H1 (cell line): Measurements from ENCODE around the gene HK2. TPM values are rescaled to one million over a fixed set of nuclear protein-coding genes. Genes with fewer than 3 reads are reported as not detected.

ENCODE experiments used
- CTCF ChIA-PET: fragments of 300-600 bp; sonication (Branson Sonifier 250); formaldehyde crosslinking; loops from one replicate; lab custom pipeline; 2021; ENCODE audit not compliant: partially characterized antibody; lab: Charles Lee
- POLR2A ChIA-PET: fragments of 300-600 bp; sonication (Branson Sonifier 250); formaldehyde crosslinking; loops from one replicate; lab custom pipeline; 2021; ENCODE audit warnings: inconsistent platforms; ENCODE audit not compliant: partially characterized antibody; lab: Charles Lee
- DNase-seq, 2 experiments: peaks; one replicate each; pipeline versions ENCODE4 v3.0.0 to v3.0.0-alpha.2; 2010 to 2022; ENCODE audit warnings: low spot score in 2 of 2, low read depth in 1 of 2, mixed read lengths in 1 of 2
- FAIRE-seq: peaks from 2 replicates; lab custom pipeline; 2011; peaks lifted over from hg19 to GRCh38; lab: Jason Lieb, UNC
- H2AFZ ChIP-seq: 2 replicates; pipeline ENCODE4 v1.8.1; 2012; ENCODE audit warnings: low read length, inconsistent platforms
- H2AK5ac ChIP-seq: 2 replicates; pipeline ENCODE4 v1.6.1; 2013; ENCODE audit warnings: low read depth, low read length
- H2BK120ac ChIP-seq: replicated peaks from 2 replicates; pipeline ENCODE3; 2013; ENCODE audit warnings: low read depth, low read length, inconsistent platforms
- H2BK12ac ChIP-seq: 2 replicates; pipeline ENCODE4 v1.6.1; 2013; ENCODE audit warnings: low read depth, low read length
- H2BK15ac ChIP-seq: 2 replicates; pipeline ENCODE4 v1.6.1; 2013; ENCODE audit warnings: low read length
- H2BK20ac ChIP-seq: 2 replicates; pipeline ENCODE4 v1.6.1; 2013; ENCODE audit warnings: low read length
- H2BK5ac ChIP-seq: 2 replicates; pipeline ENCODE4 v1.6.1; 2013; ENCODE audit warnings: low read depth, low read length
- H3K14ac ChIP-seq: 2 replicates; pipeline ENCODE4 v1.6.1; 2013; ENCODE audit warnings: inconsistent platforms; ENCODE audit not compliant: insufficient read length
- H3K18ac ChIP-seq: 2 replicates; pipeline ENCODE4 v1.6.1; 2013; ENCODE audit warnings: low read length; ENCODE audit errors: extremely low read depth
- H3K23ac ChIP-seq: 2 replicates; pipeline ENCODE4 v1.6.1; 2013; ENCODE audit warnings: inconsistent platforms; ENCODE audit not compliant: insufficient read length
- H3K23me2 ChIP-seq: 2 replicates; pipeline ENCODE4 v1.6.1; 2013; ENCODE audit warnings: low read depth, low read length
- H3K27ac ChIP-seq: 2 replicates; pipeline ENCODE4 v1.6.1; 2011; ENCODE audit warnings: low read depth, low read length, inconsistent platforms
- H3K27me3 ChIP-seq, 4 experiments: replicated peaks in 1 of 4; 1 replicate in 1 of 4; 2 replicates in 3 of 4; pipeline versions ENCODE4 v1.6.1 to v1.8.1; 2011 to 2013; ENCODE audit warnings: low read length in 3 of 4, mild to moderate bottlenecking in 3 of 4, inconsistent platforms in 2 of 4, mixed read lengths in 2 of 4, moderate library complexity in 1 of 4; ENCODE audit not compliant: control insufficient read depth in 3 of 4, insufficient read depth in 3 of 4; ENCODE audit errors: extremely low read depth in 1 of 4
- H3K36me3 ChIP-seq, 4 experiments: 2 replicates each; pipeline versions ENCODE4 v1.6.1 to v1.8.1; 2011 to 2013; ENCODE audit warnings: mild to moderate bottlenecking in 4 of 4, low read length in 3 of 4, moderate library complexity in 2 of 4, control low read depth in 1 of 4, inconsistent platforms in 1 of 4; ENCODE audit not compliant: insufficient read depth in 4 of 4, control insufficient read depth in 2 of 4
- H3K4ac ChIP-seq: replicated peaks from 2 replicates; pipeline ENCODE3; 2013; ENCODE audit warnings: low read length, low read depth, mixed read lengths, inconsistent platforms; ENCODE audit not compliant: insufficient read length
- H3K4me1 ChIP-seq, 4 experiments: replicated peaks in 1 of 4; 1 replicate in 1 of 4; 2 replicates in 3 of 4; pipeline versions ENCODE4 v1.6.1 to v1.8.1; 2011 to 2013; ENCODE audit warnings: low read length in 3 of 4, inconsistent platforms in 2 of 4, mixed read lengths in 1 of 4; ENCODE audit not compliant: insufficient read depth in 4 of 4, control insufficient read depth in 3 of 4
- H3K4me2 ChIP-seq, 2 experiments: 2 replicates each; pipeline versions ENCODE4 v1.6.1 to v1.8.1; 2011 to 2013; ENCODE audit warnings: low read depth in 2 of 2, low read length in 2 of 2, control low read depth in 1 of 2, inconsistent platforms in 1 of 2, mild to moderate bottlenecking in 1 of 2; ENCODE audit not compliant: insufficient read depth in 1 of 2
- H3K4me3 ChIP-seq, 4 experiments: fragments of 200-600, 300-600 bp in 1 of 4; sonication (generic), shearing (Covaris generic), sonication (Bioruptor Twin) in 1 of 4; 2 replicates each; pipeline versions ENCODE4 v1.5.1 to v1.8.1; 2011 to 2016; ENCODE audit warnings: low read length in 4 of 4, low read depth in 3 of 4, control low read depth in 2 of 4, inconsistent platforms in 2 of 4, mild to moderate bottlenecking in 2 of 4, mixed read lengths in 1 of 4, moderate library complexity in 1 of 4; ENCODE audit not compliant: insufficient read depth in 2 of 4; ENCODE audit errors: extremely low read depth in 1 of 4
- H3K56ac ChIP-seq: replicated peaks from 2 replicates; pipeline ENCODE3; 2013; ENCODE audit warnings: low read depth, mild to moderate bottlenecking, mixed read lengths, low read length, inconsistent platforms; ENCODE audit not compliant: insufficient read length
- H3K79me1 ChIP-seq: 2 replicates; pipeline ENCODE4 v1.6.1; 2013; ENCODE audit warnings: low read depth, low read length, control low read depth
- H3K79me2 ChIP-seq, 2 experiments: 2 replicates each; pipeline versions ENCODE4 v1.6.1 to v1.8.1; 2012 to 2013; ENCODE audit warnings: low read length in 2 of 2, mild to moderate bottlenecking in 2 of 2, inconsistent platforms in 1 of 2; ENCODE audit not compliant: insufficient read depth in 2 of 2, control insufficient read depth in 1 of 2
- H3K9ac ChIP-seq, 4 experiments: replicated peaks in 1 of 4; 1 replicate in 1 of 4; 2 replicates in 3 of 4; pipeline versions ENCODE4 v1.6.1 to v1.8.1; 2011 to 2013; ENCODE audit warnings: low read depth in 3 of 4, low read length in 3 of 4, control low read depth in 2 of 4, mild to moderate bottlenecking in 2 of 4, moderate library complexity in 2 of 4, inconsistent platforms in 1 of 4; ENCODE audit errors: extremely low read depth in 1 of 4
- H3K9me3 ChIP-seq, 2 experiments: 2 replicates each; pipeline versions ENCODE4 v1.6.1 to v1.8.1; 2012 to 2013; ENCODE audit warnings: mild to moderate bottlenecking in 2 of 2, moderate library complexity in 2 of 2, control low read depth in 1 of 2, inconsistent platforms in 1 of 2, low read depth in 1 of 2, low read length in 1 of 2, mixed read lengths in 1 of 2; ENCODE audit not compliant: insufficient read depth in 2 of 2
- H4K20me1 ChIP-seq, 2 experiments: replicated peaks in 1 of 2; 2 replicates each; pipeline versions ENCODE3 to v1.8.1; 2011 to 2013; ENCODE audit warnings: inconsistent platforms in 2 of 2, low read length in 2 of 2, mild to moderate bottlenecking in 1 of 2; ENCODE audit not compliant: insufficient read depth in 2 of 2, control insufficient read depth in 1 of 2
- H4K5ac ChIP-seq: 2 replicates; pipeline ENCODE4 v1.6.1; 2013; ENCODE audit warnings: low read length, low read depth, mixed read lengths, inconsistent platforms; ENCODE audit not compliant: insufficient read length
- H4K8ac ChIP-seq: 2 replicates; pipeline ENCODE4 v1.8.0; 2013; ENCODE audit warnings: mild to moderate bottlenecking, moderate library complexity, low read length, inconsistent platforms; ENCODE audit not compliant: insufficient read depth; ENCODE audit errors: extremely low read depth
- H4K91ac ChIP-seq: replicated peaks from 2 replicates; pipeline ENCODE3; 2013; ENCODE audit warnings: low read length, mixed read lengths, inconsistent platforms; ENCODE audit not compliant: insufficient read length
- SP2 ChIP-seq: IDR thresholded peaks from 2 replicates; pipeline ENCODE4 v1.6.1; 2012; ENCODE audit warnings: mild to moderate bottlenecking, low read length, inconsistent platforms
- TBP ChIP-seq: IDR thresholded peaks from 2 replicates; pipeline ENCODE4 v1.6.1; 2011; ENCODE audit warnings: low read depth, low read length, improper control_type of control experiment
- WGBS, 2 experiments: shearing (Covaris generic) in 1 of 2; methylation state at CpG; one replicate each; pipeline versions ENCODE4 v1.1.6 to v1.1.7; 2013 to 2015; ENCODE audit warnings: low lambda C conversion rate in 2 of 2, mixed read lengths in 2 of 2, inconsistent platforms in 1 of 2, low coverage in 1 of 2, missing lambda C conversion rate in 1 of 2; ENCODE audit not compliant: insufficient replicate concordance in 2 of 2, insufficient coverage in 1 of 2, insufficient read length in 1 of 2; ENCODE audit errors: extremely low coverage in 1 of 2, missing lambda C conversion rate in 1 of 2; 5-methylcytosine and 5-hydroxymethylcytosine counted together
- polyA plus RNA-seq, 7 experiments: library from polyadenylated mRNA; depleted of rRNA in 3 of 7; stranded (reverse) in 5 of 7; unstranded in 2 of 7; fragments of >200 nt in 5 of 7; fragments of 200-250 nt in 2 of 7; gene quantifications; 1 replicate in 5 of 7; 2 replicates in 1 of 7; 4 replicates in 1 of 7; pipeline versions ENCODE4 v1.2.1 to v1.2.3, GENCODE V29; 2011 to 2013; ENCODE audit warnings: missing spikeins in 2 of 7, mixed read lengths in 2 of 7
- total RNA-seq: library from RNA; stranded (reverse); fragmentation: NEBNext Ultra II Directional; extraction: Animal tissue kit (Norgen Biotek cat#: 25700); gene quantifications from 2 replicates; pipeline ENCODE4 v1.2.1, GENCODE V29; 2021

HK2 gene
- total and polyA plus RNA-seq, 2 of the 8 experiments (the other 6 are each of a cell fraction or from before 2014, with no cell fraction given), result 22.1 to 61.9 TPM

DNA sequence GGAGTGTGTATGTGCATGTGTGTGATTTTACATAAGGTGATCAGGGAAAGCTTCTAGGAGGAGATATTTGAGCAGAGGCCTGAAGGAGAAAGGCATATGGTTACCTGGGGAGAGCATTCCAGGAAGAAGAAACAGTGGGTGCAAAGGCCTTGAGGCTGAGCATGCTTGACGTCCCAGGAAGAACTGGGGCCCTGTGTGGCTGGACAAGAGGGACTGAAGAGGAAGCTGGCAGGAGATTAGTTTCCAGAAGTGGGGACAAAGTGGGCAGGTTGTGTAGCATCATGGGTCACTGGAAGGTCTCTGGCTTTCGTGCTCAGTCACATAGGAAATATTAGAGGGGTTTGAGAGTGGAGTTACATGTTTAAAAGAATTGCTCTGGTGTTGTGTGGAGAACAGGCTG is 82.5 kb downstream of the HK2 start:
- ChIA-PET CTCF (interaction anchor here (0.8 to 1.4 kb wide), 6 partner anchors 10 to 307 kb away, joined by 3 to 5 read pairs (median 3); no protein-coding TSS in a partner anchor), POLR2A (no interaction called here)
- Histone ChIP-seq H3K56ac (no peak overlapping the region), H4K8ac (no peak overlapping the region), H3K4me2 (no peak overlapping the region), H2BK120ac (no peak overlapping the region), H3K79me2 (no peaks in the 10 kb centered on the region), H4K5ac (no peak overlapping the region), H4K91ac (no peak overlapping the region), H3K9ac (no peak overlapping the region), H3K36me3 (no peaks in the 10 kb centered on the region), H2BK5ac (no peak overlapping the region), H3K18ac (no peak overlapping the region), H3K79me1 (no peaks in the 10 kb centered on the region), H3K4me1 (no peaks in the 10 kb centered on the region), H2BK15ac (no peak overlapping the region), H3K9me3 (no peaks in the 10 kb centered on the region), H2BK12ac (no peak overlapping the region), H3K23ac (no peak overlapping the region), H4K20me1 (no peaks in the 10 kb centered on the region), H3K4me3 (no peak overlapping the region), H3K14ac (no peak overlapping the region), H3K27ac (no peak overlapping the region), H3K27me3 (peaks cover 0 to 2% (median 0%) of the 10 kb centered on the region in 4 experiments; a peak in 1 of 7 replicates), H2AFZ (no peak overlapping the region), H2AK5ac (no peak overlapping the region), H3K23me2 (peaks cover 2% of the 10 kb centered on the region; the same call in 1 of the 2 replicates), H3K4ac (no peak overlapping the region), H2BK20ac (no peak overlapping the region)
- WGBS, 2 experiments, result 84% methylated on average over 2 of the region's 2 CpGs; no CpG with 5 or more reads in 1 of the 2 experiments
- FAIRE-seq (no peak), DNase-seq (no peak)
- TF ChIP-seq TBP (no peak), SP2 (no peak)
